GM12873 (cell line): ENCODE measurements around the gene TCTN3.

Source experiments
- TF ChIP-seq, protein P1 (sequence below): IDR thresholded peaks from 2 replicates; pipeline ENCODE4 v1.5.1; 2012; ENCODE audit warnings: low read depth, mild to moderate bottlenecking, moderate library complexity, low read length, control low read depth; ENCODE audit not compliant: insufficient read depth; ENCODE audit errors: missing control alignments

TCTN3 gene

DNA sequence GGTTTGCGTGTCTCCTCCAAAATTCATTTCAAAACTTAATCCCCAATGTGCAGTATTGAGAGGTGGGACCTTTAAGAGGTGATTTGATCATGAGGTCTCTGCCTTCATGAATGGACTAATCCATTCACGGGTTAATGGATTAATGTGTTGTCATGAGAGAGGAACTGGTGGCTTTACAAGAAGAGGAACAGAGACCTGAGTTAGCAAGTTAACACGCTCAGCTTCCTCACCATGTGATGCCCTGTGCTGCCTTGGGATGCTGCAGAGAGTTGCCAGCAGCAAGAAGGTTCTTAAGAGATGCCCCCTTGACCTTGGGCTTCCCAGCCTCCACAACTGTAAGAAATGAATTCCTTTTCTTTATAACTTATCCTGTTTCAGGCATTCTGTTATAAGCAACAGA is 3.7 kb upstream of the TCTN3 start:
- TF ChIP-seq, protein P1, sequence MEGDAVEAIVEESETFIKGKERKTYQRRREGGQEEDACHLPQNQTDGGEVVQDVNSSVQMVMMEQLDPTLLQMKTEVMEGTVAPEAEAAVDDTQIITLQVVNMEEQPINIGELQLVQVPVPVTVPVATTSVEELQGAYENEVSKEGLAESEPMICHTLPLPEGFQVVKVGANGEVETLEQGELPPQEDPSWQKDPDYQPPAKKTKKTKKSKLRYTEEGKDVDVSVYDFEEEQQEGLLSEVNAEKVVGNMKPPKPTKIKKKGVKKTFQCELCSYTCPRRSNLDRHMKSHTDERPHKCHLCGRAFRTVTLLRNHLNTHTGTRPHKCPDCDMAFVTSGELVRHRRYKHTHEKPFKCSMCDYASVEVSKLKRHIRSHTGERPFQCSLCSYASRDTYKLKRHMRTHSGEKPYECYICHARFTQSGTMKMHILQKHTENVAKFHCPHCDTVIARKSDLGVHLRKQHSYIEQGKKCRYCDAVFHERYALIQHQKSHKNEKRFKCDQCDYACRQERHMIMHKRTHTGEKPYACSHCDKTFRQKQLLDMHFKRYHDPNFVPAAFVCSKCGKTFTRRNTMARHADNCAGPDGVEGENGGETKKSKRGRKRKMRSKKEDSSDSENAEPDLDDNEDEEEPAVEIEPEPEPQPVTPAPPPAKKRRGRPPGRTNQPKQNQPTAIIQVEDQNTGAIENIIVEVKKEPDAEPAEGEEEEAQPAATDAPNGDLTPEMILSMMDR = no peak

DNA sequence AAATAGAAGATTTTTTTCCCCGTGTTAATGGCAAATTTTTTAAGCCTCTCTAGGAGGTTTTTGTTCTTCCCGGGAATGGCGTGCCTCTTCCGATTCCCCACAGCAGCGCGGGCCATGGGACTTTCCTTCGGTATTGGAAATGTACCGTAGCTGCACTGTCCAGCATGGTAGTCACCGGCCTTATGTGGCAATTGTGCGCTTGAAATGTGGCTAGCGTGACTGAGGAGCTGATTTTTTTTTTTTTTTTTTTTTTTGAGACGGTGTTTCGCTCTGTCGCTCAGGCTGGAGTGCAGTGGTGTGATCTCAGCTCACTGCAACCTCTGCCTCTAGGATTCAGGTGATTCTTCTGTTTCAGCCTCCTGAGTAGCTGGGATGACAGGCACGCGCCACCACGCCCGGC is 938 bp upstream of the TCTN3 start:
- TF ChIP-seq, protein P1 = no peak

DNA sequence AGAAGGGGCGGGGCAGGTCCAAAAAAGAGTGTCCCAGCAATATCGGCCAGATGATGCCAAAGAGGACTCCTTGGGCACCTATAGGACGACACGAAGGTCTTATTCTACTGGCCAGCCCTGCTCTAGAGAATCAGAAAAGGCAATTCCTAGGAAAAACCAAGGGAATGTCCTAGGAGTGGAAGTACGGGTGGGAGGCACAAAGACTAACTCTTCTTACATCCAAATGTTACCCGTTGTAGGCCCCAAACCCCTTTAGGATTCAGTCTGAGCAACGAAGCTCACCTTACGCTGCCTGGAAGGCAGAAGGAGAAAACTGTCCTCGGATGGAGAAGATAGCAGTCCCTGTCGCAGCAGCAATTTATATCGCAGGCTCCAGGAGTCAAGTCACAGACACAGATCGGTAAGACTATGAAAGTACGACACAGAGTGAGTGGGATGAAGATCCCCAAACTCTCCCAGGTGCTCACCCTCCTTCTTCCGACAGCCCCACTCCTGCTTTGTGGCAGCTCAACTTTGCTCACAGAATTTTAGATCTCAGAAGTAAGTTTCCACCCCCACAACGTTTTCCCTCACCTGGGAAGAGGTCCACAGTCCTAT is 558 bp downstream of the TCTN3 start:
- TF ChIP-seq, protein P1 = no peak

DNA sequence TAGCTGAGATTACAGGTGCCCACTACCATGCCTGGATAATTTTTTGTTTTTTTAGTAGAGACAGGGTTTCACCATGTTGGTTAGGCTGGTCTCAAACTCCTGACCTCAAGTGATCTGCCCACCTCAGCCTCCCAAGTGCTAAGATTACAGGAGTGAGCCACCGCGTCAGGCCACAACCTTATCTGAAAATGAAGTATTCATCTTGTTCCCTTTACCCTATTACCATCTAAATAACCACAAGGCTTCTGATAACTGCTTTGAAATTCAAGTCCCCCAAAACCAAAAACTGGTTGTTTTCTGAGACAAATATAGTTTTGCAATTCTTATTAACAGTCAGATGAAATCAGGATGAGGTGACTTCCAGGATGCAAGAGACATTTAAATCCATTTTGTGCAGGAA is 2.4 kb downstream of the TCTN3 start:
- TF ChIP-seq, protein P1 = no peak

DNA sequence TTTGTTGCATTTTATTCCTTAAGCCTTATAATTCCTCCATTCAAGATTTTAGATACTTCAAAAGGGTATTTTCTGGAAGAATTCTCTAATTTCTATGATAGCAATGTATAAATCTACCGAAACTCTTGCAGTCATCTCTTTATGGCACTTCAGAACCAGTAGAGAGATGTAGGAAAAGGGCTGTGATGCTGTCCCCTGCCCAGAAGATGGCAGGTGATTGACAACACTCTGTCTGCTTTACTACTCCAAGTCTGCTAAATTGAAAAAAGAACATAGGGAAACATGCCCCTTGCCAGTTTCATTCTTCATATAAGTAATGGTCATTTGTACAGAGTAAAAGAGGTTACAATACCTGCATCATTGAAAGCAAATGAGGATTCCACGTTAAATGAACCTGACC is 5.1 kb downstream of the TCTN3 start:
- TF ChIP-seq, protein P1 = peak; percentile 39

DNA sequence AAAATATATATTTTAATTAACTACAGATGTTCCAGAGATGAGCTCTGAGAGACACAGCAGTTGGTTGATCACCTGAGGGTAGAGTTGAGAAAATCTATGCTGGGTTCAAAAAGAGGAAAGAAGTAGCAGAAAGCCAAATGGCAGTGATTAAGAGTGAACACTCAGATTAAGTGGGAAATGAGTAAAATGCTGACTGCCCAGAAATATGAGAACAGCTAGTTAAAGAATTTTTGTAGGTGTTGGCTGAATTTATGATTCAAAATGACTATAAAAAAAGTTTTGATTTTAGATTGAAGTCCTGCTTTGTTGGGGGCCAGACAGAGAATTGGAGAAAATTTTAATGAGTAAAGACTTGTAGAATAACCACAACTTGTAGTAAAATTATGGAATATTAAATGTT is 9.8 kb downstream of the TCTN3 start:
- TF ChIP-seq, protein P1 = no peak

DNA sequence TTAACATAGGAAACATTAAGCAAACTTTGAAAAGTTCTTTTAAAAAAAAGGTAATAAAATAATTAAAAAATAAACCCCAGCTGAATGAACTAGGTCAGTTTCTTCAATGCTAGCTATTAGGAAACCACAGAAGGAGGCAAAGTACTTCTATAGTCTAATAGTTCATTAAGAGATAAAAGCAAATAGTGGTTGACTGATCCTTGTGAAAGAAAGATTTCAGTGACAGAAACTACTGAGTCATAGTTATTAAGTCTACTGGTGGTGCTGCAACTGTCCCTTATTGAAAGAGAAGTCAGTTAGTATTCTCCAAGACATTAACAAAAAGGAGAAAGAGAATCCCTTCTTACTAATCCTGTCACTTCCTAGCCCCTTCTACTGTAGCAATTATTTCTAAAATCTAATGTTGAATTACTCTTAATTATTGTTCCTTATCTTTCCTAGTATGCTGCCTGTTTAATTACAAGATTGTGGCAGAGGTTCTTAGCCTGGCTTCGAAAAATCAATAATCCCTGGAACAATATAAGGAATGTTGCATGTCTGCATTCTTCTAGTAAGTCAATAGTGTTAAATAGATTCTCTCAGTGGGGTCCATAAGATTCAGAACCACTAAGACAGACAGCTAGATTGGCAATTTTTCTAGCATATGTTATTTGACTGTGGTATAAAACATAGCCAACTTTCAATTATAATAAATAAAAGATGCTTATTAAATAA is 18.2 kb downstream of the TCTN3 start:
- TF ChIP-seq, protein P1 = no peak
